ENCODE results near the gene PIGBOS1.
"Not testable (repeated sequence)": the region's sequence is repeated elsewhere in the genome, so short reads cannot be mapped to it uniquely, and the experiment has no call there.

The PIGBOS1 gene

GRCh38 chr15:55318588-55319494 lies at the start of gene PIGBOS1, which contains the start of gene PIGB:
TSS of gene PIGBOS1 (minus strand) at chr15:55319123. CDS start at chr15:55317792, 1,331 bp downstream.
TSS of gene PIGB (plus strand) at chr15:55319222. CDS start at chr15:55319251, 29 bp downstream.
- peak; percentile 89 for DNase-seq

- no peak for DNase-seq
Measured at GRCh38 chr15:55366981-55367380, 48.1 kb upstream of the PIGBOS1 start.

- DNase-seq, result no peak
Measured at GRCh38 chr15:55362641-55363040, 43.7 kb upstream of the PIGBOS1 start.

DNA sequence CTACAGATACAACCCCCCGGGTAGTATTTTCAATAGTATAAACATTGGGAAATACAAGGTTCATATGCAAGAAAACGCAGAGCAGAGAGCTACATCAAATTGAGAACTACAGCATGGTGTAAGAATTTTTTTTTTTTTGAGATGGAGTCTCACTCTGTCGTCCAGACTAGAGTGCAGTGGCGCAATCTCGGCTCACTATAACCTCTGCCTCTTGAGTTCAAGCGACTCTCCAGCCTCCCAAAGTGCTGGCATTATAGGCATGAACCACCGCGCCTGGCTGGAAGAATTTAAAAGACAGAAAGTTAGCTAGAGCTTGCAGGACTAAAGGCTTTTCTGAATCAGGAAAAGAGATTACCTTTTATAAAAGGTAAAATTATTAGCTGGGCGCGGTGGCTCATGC lies 42.1 kb upstream of the PIGBOS1 start:
- DNase-seq, result no peak

DNA sequence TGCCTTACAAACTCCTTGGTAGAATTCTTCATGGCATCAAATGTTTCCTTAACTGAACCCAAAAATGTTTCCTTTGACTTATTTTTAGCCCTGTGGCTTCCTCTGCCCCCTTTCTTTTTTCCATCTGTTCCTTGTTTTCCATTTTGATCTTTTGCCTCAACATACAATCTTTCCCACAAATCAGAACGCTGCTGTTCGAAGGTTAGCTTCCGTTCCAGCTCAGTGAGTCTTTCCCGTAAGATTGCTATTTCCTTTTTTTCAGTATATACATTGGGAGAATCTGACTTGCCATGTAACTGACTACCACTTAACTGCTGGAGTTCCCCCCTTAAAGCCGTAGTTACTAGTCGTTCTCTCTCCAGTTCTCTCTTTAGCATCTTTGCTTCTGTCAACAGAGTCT lies 41.3 kb upstream of the PIGBOS1 start:
- DNase-seq, result no peak

GRCh38 chr15:55358471-55358870 lies 39.5 kb upstream of the PIGBOS1 start:
- DNase-seq, result no peak

GRCh38 chr15:55357774-55358173 lies 38.9 kb upstream of the PIGBOS1 start:
- DNase-seq, result peak; percentile 63

DNA sequence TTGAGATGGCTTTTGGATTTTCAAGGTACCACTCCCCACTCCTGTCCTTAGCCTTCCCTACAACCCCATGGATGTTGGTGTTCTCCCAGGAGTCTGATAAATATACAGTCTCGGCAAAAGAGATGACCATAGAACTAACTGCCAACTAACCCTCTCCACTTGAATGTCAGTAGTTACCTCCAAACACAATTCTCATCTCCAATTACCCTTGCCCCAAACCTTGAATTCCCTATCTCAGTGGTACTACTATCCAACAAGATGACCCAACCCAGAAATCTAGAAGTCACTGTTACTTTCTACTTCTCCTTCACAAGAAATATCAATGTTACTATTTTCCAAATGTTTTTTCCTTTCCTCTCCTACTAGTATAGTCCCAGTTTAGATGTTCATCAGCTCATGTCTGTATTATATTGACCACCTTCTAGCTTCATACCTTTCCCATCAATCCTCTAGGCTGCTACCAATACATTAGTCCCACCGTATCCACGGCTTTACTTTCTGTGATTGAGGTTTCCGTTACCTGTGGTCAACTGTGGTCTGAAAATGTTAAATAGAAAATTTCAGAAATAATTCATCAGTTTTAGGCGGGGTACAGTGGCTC lies 38.2 kb upstream of the PIGBOS1 start:
- no peak for DNase-seq

DNA sequence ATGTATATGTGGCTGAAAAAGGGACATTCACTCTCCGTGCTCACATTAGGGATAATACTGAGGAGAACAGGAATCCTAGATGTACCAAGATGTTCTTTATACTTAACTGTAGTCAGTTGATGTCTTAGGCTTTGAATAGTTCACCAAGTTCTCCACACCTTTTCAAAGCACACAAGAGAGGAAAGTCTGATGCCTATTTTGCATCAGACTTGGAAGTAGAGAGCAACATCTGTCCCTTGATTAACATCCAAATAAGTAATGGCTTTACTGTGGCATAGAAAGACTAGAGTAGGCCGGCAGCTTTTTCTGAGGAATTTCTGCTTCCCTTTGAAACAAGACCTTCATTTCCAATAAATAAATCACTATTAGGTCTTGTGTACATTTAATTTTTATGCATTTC lies 34.1 kb upstream of the PIGBOS1 start:
- no peak for DNase-seq

DNA sequence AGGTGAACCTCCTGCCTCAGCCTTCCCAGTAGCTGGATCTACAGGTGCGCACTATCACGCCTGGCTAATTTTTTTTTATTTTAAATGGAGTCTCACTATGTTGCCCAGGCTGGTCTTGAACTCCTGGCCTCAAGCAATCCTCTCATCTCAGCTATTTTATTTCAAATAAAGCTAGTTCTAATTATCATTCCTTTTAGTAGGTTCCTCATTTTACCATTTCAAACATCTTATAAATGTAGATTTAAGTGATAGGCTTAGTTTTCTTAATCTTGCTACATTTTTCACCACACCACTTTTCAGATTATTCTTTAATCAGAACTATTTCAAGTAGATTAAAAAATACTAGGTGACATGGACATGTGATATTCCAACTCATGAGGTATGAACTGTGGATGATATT lies 30.4 kb upstream of the PIGBOS1 start:
- DNase-seq, result no peak

DNA sequence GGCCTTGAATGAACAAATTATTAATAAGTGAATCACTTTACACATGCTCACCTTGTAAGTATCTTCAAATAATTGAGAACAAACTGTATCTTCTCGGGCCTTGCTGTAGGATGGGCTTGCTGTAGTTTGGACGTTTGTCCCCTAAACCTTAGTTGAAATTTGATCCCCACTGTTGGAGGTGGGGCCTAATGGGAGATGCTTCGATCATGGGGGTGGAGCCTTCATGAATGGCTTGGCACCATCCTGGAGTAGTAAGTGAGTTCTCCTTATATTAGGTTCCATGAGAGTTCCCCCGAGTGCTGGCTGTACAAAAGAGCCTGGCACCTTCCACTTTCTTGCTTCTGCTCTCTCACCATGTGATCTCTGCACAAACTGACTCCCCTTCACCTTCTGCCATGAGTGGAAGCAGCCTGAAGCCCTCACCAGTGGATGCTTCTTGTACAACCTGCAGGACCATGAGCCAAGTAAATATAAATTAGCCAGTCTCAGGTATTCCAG lies 29.4 kb upstream of the PIGBOS1 start:
- no peak for DNase-seq

DNA sequence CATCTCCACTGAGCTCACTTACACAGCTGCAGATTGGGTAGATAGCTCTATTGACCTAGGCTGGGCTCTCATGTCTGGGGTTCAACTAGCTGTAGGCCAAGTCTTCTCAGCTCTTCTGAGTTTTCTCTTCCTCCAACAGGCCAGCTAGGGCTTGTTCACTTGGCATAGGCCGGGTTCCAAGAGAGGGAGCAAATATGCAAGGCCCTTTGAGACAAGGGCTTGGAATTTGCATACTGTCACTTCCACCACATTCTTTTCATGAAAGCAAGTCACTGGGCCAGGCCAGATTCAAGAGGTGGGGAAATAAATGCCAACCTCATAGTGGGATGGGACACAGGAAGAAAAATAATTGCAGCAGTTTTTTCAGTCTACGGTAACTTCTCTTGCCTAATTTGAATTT lies 25.3 kb upstream of the PIGBOS1 start:
- peak; percentile 44 for DNase-seq

DNA sequence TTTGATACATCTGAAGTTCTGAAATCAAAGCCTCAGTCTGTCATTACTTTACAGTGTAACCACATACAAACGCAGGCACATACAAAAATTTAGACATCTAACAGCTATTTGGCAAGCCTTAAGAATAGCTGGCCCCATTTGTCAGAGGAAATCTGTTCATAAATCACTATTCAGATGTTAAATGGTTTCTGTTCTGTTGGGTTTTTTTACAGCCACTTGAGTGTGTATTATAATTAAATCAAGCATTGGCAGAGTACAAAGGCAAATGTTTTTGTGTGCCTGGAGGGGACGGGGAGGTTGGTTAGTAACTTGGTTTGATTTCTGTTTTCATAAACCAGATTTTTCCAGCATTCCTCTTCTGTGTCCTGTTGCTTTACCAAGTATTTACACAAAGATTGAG lies 24.2 kb upstream of the PIGBOS1 start:
- no peak for DNase-seq

DNA sequence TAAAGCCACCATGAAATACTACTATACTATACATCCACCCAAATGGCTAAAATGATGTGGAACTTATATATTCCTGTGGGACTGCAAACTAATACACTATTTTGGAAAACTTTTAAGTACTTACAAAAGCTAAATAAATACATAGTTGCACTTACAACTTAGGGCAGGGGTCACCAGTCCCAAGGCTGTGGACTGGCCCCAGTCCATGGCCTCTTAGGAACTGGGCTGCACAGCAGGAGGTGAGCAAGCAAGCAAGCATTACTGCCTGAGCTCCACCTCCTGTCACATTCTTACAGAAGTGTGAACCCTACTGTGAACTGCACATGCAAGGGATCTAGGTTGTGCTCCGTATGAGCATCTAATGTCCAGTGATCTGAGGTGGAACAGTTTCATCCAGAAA lies 18.2 kb upstream of the PIGBOS1 start:
- no peak for DNase-seq

GRCh38 chr15:55334997-55335396 lies 16.1 kb upstream of the PIGBOS1 start:
- no peak for DNase-seq

GRCh38 chr15:55334371-55334770 lies 15.4 kb upstream of the PIGBOS1 start:
- no peak for DNase-seq

- no peak for DNase-seq
Measured at GRCh38 chr15:55327387-55327786, 8.5 kb upstream of the PIGBOS1 start.

DNA sequence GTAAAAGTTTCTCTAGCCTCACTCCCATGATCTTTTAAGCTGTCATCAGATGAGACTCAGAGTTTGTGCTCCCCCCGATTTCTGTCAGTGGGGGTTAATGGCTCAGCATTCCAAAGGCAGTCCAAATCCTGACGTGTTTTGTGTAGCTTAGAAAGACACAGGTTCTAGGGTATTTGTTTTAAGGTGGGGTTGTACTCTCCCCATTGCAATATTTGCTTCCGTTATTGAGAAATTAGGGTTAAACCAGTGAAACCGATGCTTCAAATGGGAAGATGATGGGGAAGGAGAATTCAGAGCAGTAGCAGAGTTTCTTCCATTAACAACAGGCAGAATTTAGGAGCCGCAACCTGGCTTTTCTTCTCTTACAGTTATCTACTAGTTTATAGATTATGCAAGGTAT lies 3.5 kb upstream of the PIGBOS1 start:
- no peak for DNase-seq

- no peak for DNase-seq
Measured at GRCh38 chr15:55320963-55321362, 2.0 kb upstream of the PIGBOS1 start.

- DNase-seq, result no peak
Measured at GRCh38 chr15:55320238-55320550, 1.3 kb upstream of the PIGBOS1 start.

DNA sequence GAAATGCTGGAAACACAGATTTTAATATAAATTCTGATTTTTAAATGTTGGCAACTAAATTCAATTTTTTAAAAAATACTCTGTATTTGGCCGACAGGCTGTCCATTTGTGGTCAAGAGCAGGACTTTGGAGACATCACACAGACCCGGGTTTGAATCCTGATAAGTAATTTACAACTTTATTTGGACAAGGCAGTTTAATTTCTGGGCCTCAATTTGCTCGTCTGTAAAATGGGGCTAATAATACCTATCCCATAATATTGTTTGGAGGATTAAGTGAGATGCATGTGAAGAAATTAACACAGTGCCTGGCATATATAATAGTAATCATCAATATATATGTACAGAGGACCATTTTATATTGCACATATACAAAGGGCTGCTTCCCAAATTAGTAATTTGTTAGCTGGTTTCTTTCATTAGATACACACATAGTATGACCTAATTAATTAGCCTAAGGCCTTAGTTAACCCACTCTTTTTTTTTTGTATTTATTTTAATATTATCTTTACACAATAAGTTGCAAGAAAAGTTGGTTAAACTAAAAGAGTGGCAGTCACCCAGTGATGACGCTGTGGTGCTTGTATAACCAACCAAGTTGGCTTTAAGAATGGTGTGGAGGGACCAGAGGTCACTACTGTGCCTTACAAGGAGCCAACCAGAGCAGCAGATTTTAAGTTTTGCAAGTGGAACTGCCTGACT lies 764 bp upstream of the PIGBOS1 start:
- peak; percentile 13 for DNase-seq

DNA sequence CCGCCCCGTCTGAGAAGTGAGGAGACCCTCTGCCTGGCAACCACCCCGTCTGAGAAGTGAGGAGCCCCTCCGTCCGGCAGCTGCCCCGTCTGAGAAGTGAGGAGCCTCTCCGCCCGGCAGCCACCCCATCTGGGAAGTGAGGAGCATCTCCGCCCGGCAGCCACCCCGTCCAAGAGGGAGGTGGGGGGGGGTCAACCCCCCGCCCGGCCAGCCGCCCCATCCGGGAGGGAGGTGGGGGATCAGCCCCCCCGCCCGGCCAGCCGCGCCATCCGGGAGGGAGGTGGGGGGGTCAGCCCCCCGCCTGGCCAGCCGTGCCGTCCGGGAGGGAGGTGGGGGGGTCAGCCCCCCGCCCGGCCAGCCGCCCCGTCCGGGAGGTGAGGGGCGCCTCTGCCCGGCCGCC lies 16.1 kb downstream of the PIGBOS1 start:
- DNase-seq, result not testable (repeated sequence)

GRCh38 chr15:55297315-55297714 lies 21.6 kb downstream of the PIGBOS1 start:
- DNase-seq, result no peak
